GM23338 (cell line): ENCODE results near the gene TPX2. TPM values are rescaled to one million over a fixed set of nuclear protein-coding genes. Genes with fewer than 3 reads are reported as not detected.

Experiments used
- ATAC-seq: fragments of 200-7000 bp; cut with Tn5 transposase; 3 replicates; pipeline ENCODE4 v1.9.1; 2020
- DNase-seq: peaks from one replicate; pipeline ENCODE4 v3.0.0-alpha.2; 2015; ENCODE audit warnings: low spot score
- H2AFZ ChIP-seq: fragments of 200-600 bp; sonication (generic); 2 replicates; pipeline ENCODE4 v1.8.0; 2016; ENCODE audit warnings: antibody characterized with exemption, mild to moderate bottlenecking, moderate library complexity
- H3F3A ChIP-seq: fragments of 200-600 bp; sonication (generic); replicated peaks from 2 replicates; pipeline ENCODE4 v1.8.0; 2017; ENCODE audit warnings: antibody characterized with exemption, mixed run types, low read depth
- H3K27ac ChIP-seq: fragments of 200-600 bp; sonication (generic); 2 replicates; pipeline ENCODE4 v1.6.1; 2016; ENCODE audit warnings: low read depth
- H3K27me3 ChIP-seq: fragments of 200-600 bp; sonication (generic); 2 replicates; pipeline ENCODE4 v1.8.0; 2016; ENCODE audit warnings: mild to moderate bottlenecking, mixed run types, moderate library complexity; ENCODE audit not compliant: insufficient read depth
- H3K36me3 ChIP-seq: fragments of 200-600 bp; sonication (generic); 2 replicates; pipeline ENCODE4 v1.8.0; 2016; ENCODE audit warnings: mild to moderate bottlenecking; ENCODE audit not compliant: insufficient read depth
- H3K4me1 ChIP-seq: fragments of 200-600 bp; sonication (generic); 2 replicates; pipeline ENCODE4 v1.8.0; 2016; ENCODE audit warnings: mild to moderate bottlenecking, moderate library complexity; ENCODE audit not compliant: insufficient read depth
- H3K4me2 ChIP-seq: fragments of 200-600 bp; sonication (generic); 2 replicates; pipeline ENCODE4 v1.7.1; 2017; ENCODE audit warnings: mixed run types
- H3K4me3 ChIP-seq: fragments of 200-600 bp; sonication (generic); 2 replicates; pipeline ENCODE4 v1.6.1; 2016; ENCODE audit warnings: mixed run types
- H3K79me2 ChIP-seq: fragments of 200-600 bp; sonication (generic); replicated peaks from 2 replicates; pipeline ENCODE4 v1.8.0; 2017; ENCODE audit warnings: mild to moderate bottlenecking; ENCODE audit not compliant: insufficient read depth
- H3K9me2 ChIP-seq: fragments of 200-600 bp; sonication (generic); 2 replicates; pipeline ENCODE4 v1.8.0; 2017; ENCODE audit not compliant: insufficient read depth
- H4K20me1 ChIP-seq: fragments of 200-600 bp; sonication (generic); replicated peaks from 2 replicates; pipeline ENCODE4 v1.8.0; 2017; ENCODE audit warnings: mild to moderate bottlenecking; ENCODE audit not compliant: insufficient read depth
- H3K27ac Mint-ChIP-seq: 2 replicates; pipeline ENCODE4 v1.8.0; 2020; ENCODE audit warnings: inconsistent platforms, mild to moderate bottlenecking, moderate library complexity, mixed read lengths
- H3K27me3 Mint-ChIP-seq: 3 replicates; pipeline ENCODE4 v1.8.0; 2022; ENCODE audit warnings: low read depth, mild to moderate bottlenecking, moderate library complexity, mixed read lengths, inconsistent platforms; ENCODE audit not compliant: insufficient read depth, poor library complexity
- H3K36me3 Mint-ChIP-seq: 3 replicates; pipeline ENCODE4 v1.8.0; 2021; ENCODE audit warnings: low read depth, mild to moderate bottlenecking, inconsistent platforms, moderate library complexity, mixed read lengths
- H3K4me1 Mint-ChIP-seq: 3 replicates; pipeline ENCODE4 v1.8.0; 2020; ENCODE audit warnings: mild to moderate bottlenecking, inconsistent platforms, mixed read lengths
- H3K4me3 Mint-ChIP-seq: 3 replicates; pipeline ENCODE4 v1.8.0; 2021; ENCODE audit warnings: moderate library complexity, mild to moderate bottlenecking, inconsistent platforms, mixed read lengths
- H3K9me3 Mint-ChIP-seq: 3 replicates; pipeline ENCODE4 v1.8.0; 2020; ENCODE audit warnings: moderate library complexity, mild to moderate bottlenecking, inconsistent platforms, mixed read lengths
- CREB1 ChIP-seq: fragments of 250-450 bp; sonication (Bioruptor Pico); IDR thresholded peaks from 2 replicates; pipeline ENCODE4 v1.5.0; 2020; ENCODE audit warnings: low read depth, mild to moderate bottlenecking, moderate library complexity
- CTCF ChIP-seq, 2 experiments: fragments of 200-600 bp in 1 of 2; sonication (generic) in 1 of 2; conservative IDR thresholded peaks; 2 replicates each; pipeline versions ENCODE4 v1.5.1 to v1.6.1; 2016 to 2017; ENCODE audit warnings: antibody characterized with exemption in 2 of 2, low read depth in 2 of 2, mild to moderate bottlenecking in 2 of 2, moderate library complexity in 1 of 2
- EZH2 ChIP-seq: fragments of 200-600 bp; sonication (generic); IDR thresholded peaks from one replicate; pipeline ENCODE4 v1.8.0; 2017; ENCODE audit warnings: antibody characterized with exemption, mild to moderate bottlenecking, low read depth; ENCODE audit not compliant: unreplicated experiment
- EZH2phosphoT487 ChIP-seq: fragments of 200-600 bp; sonication (generic); IDR thresholded peaks from one replicate; pipeline ENCODE4 v1.8.1; 2018; ENCODE audit warnings: antibody characterized with exemption; ENCODE audit not compliant: unreplicated experiment
- JUNB ChIP-seq: IDR thresholded peaks from one replicate; pipeline ENCODE4 v1.6.1; 2016; ENCODE audit warnings: antibody characterized with exemption; ENCODE audit not compliant: unreplicated experiment
- NANOG ChIP-seq: IDR thresholded peaks from 2 replicates; pipeline ENCODE4 v1.6.1; 2016; ENCODE audit warnings: antibody characterized with exemption, borderline replicate concordance
- POLR2AphosphoS5 ChIP-seq: IDR thresholded peaks from 2 replicates; pipeline ENCODE4 v1.6.1; 2016; ENCODE audit warnings: antibody characterized with exemption, low read depth
- REST ChIP-seq: IDR thresholded peaks from one replicate; pipeline ENCODE4 v1.6.1; 2018; ENCODE audit warnings: antibody characterized with exemption; ENCODE audit not compliant: unreplicated experiment
- STAT1 ChIP-seq: IDR thresholded peaks from one replicate; pipeline ENCODE4 v1.6.1; 2016; ENCODE audit warnings: antibody characterized with exemption; ENCODE audit not compliant: unreplicated experiment
- ZNF114 ChIP-seq: fragments of 250-450 bp; sonication (Bioruptor Pico); IDR thresholded peaks from 2 replicates; pipeline ENCODE4 v1.5.0; 2020; ENCODE audit warnings: mild to moderate bottlenecking, moderate library complexity
- ZNF331 ChIP-seq: fragments of 250-450 bp; sonication (Bioruptor Pico); IDR thresholded peaks from 2 replicates; pipeline ENCODE4 v1.5.0; 2020; ENCODE audit warnings: low read depth, mild to moderate bottlenecking, moderate library complexity
- polyA plus RNA-seq: library from polyadenylated mRNA; unstranded; fragments of >200 nt; fragmentation: Nextera tagmentation; extraction: Ambion mirVana; gene quantifications from 2 replicates; pipeline ENCODE4 v1.2.1, GENCODE V29; 2016
- total RNA-seq: library from RNA; depleted of rRNA; stranded (reverse); fragments of >200 nt; shearing (Covaris generic); gene quantifications from 2 replicates; pipeline ENCODE4 v1.2.3, GENCODE V29; 2014
- TF ChIP-seq, protein P1 (sequence below): IDR thresholded peaks from 2 replicates; pipeline ENCODE4 v1.6.1; 2016; ENCODE audit warnings: antibody characterized with exemption

TPX2 gene
- total and polyA plus RNA-seq, 2 experiments from 2014 or later, result 101 to 159 TPM

GRCh38 chr20:31838646-31839292, 99.7 kb downstream of the TPX2 start:
- H2AFZ ChIP-seq, result no peak overlapping the region; the same call in 1 of the 2 replicates
- Mint-ChIP-seq H3K27ac (no peak overlapping the region), H3K9me3 (peaks cover 16% of the 10 kb centered on the region; the same call in 2 of the 3 replicates), H3K36me3 (no peaks in the 10 kb centered on the region), H3K4me3 (no peak overlapping the region), H3K27me3 (peaks cover 13% of the 10 kb centered on the region), H3K4me1 (peaks cover 28% of the 10 kb centered on the region)
- no peak overlapping the region for H3K4me3 ChIP-seq
- H3F3A ChIP-seq, result 0 out of 2 replicates have a peak, but pooled peaks cover 4% of the 10 kb centered on the region
- ATAC-seq (no peak), DNase-seq (no peak)
- TF ChIP-seq EZH2phosphoT487, result no peak
- no peaks in the 10 kb centered on the region for H3K27me3 ChIP-seq
- H3K9me2 ChIP-seq, result 0 out of 2 replicates have a peak, but pooled peaks cover 5% of the 10 kb centered on the region
- H3K79me2 ChIP-seq, result no peaks in the 10 kb centered on the region
- no peaks in the 10 kb centered on the region for H3K36me3 ChIP-seq
- H3K4me2 ChIP-seq, result no peak overlapping the region
- no peaks in the 10 kb centered on the region for H4K20me1 ChIP-seq
- peaks cover 21% of the 10 kb centered on the region; the same call in 1 of the 2 replicates for H3K4me1 ChIP-seq
- no peak overlapping the region for H3K27ac ChIP-seq

- 0 out of 2 replicates have a peak, but pooled peaks cover 4% of the 10 kb centered on the region for H3F3A ChIP-seq
- no peak overlapping the region for H3K4me3 ChIP-seq
- Mint-ChIP-seq H3K9me3 (peaks cover 16% of the 10 kb centered on the region; the same call in 2 of the 3 replicates), H3K27ac (no peak overlapping the region), H3K27me3 (peaks cover 13% of the 10 kb centered on the region), H3K4me1 (peaks cover 28% of the 10 kb centered on the region), H3K36me3 (no peaks in the 10 kb centered on the region), H3K4me3 (no peak overlapping the region)
- H3K36me3 ChIP-seq, result no peaks in the 10 kb centered on the region
- 0 out of 2 replicates have a peak, but pooled peaks cover 5% of the 10 kb centered on the region for H3K9me2 ChIP-seq
- DNase-seq, result no peak
- ATAC-seq, result no peak
- no peak overlapping the region for H3K4me2 ChIP-seq
- H2AFZ ChIP-seq, result no peak overlapping the region
- H3K79me2 ChIP-seq, result no peaks in the 10 kb centered on the region
- H3K27ac ChIP-seq, result no peak overlapping the region
- H3K4me1 ChIP-seq, result peaks cover 21% of the 10 kb centered on the region; the same call in 1 of the 2 replicates
- no peaks in the 10 kb centered on the region for H4K20me1 ChIP-seq
- no peaks in the 10 kb centered on the region for H3K27me3 ChIP-seq
- TF ChIP-seq NANOG, result no peak
- no peak for TF ChIP-seq REST
- no peak for TF ChIP-seq EZH2
- TF ChIP-seq, protein P1, sequence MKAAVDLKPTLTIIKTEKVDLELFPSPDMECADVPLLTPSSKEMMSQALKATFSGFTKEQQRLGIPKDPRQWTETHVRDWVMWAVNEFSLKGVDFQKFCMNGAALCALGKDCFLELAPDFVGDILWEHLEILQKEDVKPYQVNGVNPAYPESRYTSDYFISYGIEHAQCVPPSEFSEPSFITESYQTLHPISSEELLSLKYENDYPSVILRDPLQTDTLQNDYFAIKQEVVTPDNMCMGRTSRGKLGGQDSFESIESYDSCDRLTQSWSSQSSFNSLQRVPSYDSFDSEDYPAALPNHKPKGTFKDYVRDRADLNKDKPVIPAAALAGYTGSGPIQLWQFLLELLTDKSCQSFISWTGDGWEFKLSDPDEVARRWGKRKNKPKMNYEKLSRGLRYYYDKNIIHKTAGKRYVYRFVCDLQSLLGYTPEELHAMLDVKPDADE, result no peak
- no peak for TF ChIP-seq POLR2AphosphoS5
- TF ChIP-seq CTCF (conservative IDR thresholded peaks at IDR 0.05; ENCODE audit: low read depth in 2 of 2), result no peak
- no peak for TF ChIP-seq ZNF114 (CRISPR knock-in tag)
- no peak for TF ChIP-seq CREB1
- no peak for TF ChIP-seq ZNF331 (CRISPR knock-in tag)
- no peak for TF ChIP-seq JUNB
- TF ChIP-seq STAT1, result no peak
- no peak for TF ChIP-seq EZH2phosphoT487
These were observed 100.8 kb downstream of the TPX2 start for GRCh38 chr20:31839782-31840487.
